Measurements from ENCODE around the gene MAGED4B. TPM values are rescaled to one million over a fixed set of nuclear protein-coding genes. Genes with fewer than 3 reads are reported as not detected.
"Not testable (repeated sequence)": the region's sequence is repeated elsewhere in the genome, so short reads cannot be mapped to it uniquely, and the experiment has no call there.

Gene MAGED4B
- total RNA-seq, result 1 to 10 TPM in 2 of 4 donors, under 1 TPM in 2; 0.13 to 6.0 (median 2.2) TPM

- H3K9me3 ChIP-seq; H3K27me3 ChIP-seq; H3K27ac ChIP-seq; intact Hi-C loops (cut with DNase I); H3K4me1 ChIP-seq; H3K4me3 ChIP-seq; H3K36me3 ChIP-seq; DNase-seq: not testable (repeated sequence)
- no CpG with 5 or more reads among the region's 56 CpGs for WGBS, 2 donors
Measured at GRCh38 chrX:52068666-52069640, at the start of gene MAGED4B. Gene MAGED4B, minus strand, starts transcription at chrX:52069183. Its CDS starts 1,011 bp downstream, at chrX:52068172.

DNA sequence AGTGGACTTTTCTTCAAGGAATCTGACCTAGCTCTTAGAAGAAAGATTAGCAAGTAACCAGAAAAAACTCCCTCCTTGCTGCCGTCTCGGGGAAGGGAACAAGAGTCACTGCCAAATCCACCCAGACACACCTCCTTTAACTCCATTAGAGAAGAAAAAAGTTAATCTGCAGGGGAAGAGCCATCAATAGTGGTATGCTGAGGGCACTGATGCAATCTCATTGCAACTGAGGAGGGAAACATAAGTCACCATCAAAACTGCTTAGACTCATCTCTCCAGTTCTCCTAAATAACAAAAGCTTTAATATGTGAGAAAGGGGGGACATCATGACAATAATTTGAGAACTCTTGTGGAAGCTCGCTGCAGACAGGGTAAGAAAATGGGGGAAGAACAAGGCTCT is 49.3 kb upstream of the MAGED4B start:
- H3K27me3 ChIP-seq, result no peaks in the 10 kb centered on the region
- intact Hi-C loops (cut with DNase I), result no loop called here
- DNase-seq, result no peak
- no peaks in the 10 kb centered on the region for H3K36me3 ChIP-seq
- H3K9me3 ChIP-seq, result no peaks in the 10 kb centered on the region
- no peak overlapping the region for H3K27ac ChIP-seq
- no peaks in the 10 kb centered on the region for H3K4me1 ChIP-seq
- no peak overlapping the region for H3K4me3 ChIP-seq
- 33 to 49% methylated on average over 1 to 3 of the region's 3 CpGs for WGBS, 2 donors
- TF ChIP-seq POLR2A (IDR thresholded peaks at IDR 0.05) (no peak), CTCF (IDR thresholded peaks at IDR 0.05) (no peak)

- intact Hi-C loops (cut with DNase I), result no loop called here
- DNase-seq, result no peak
- TF ChIP-seq POLR2A (IDR thresholded peaks at IDR 0.05) (no peak), CTCF (IDR thresholded peaks at IDR 0.05) (no peak)
- Histone ChIP-seq H3K4me1 (no peaks in the 10 kb centered on the region), H3K4me3 (no peak overlapping the region), H3K9me3 (no peaks in the 10 kb centered on the region), H3K27ac (no peak overlapping the region), H3K27me3 (no peaks in the 10 kb centered on the region), H3K36me3 (no peaks in the 10 kb centered on the region)
- 51 to 56% methylated on average over 4 of the region's 4 CpGs for WGBS, 2 donors
Measured at GRCh38 chrX:52082578-52082977, 13.6 kb upstream of the MAGED4B start.

- 31 to 43% methylated on average over 1 of the region's 1 CpG for WGBS, 2 donors
- no peaks in the 10 kb centered on the region for H3K4me1 ChIP-seq
- TF ChIP-seq POLR2A (IDR thresholded peaks at IDR 0.05) (no peak), CTCF (IDR thresholded peaks at IDR 0.05) (no peak)
- no peaks in the 10 kb centered on the region for H3K27me3 ChIP-seq
- H3K4me3 ChIP-seq, result no peak overlapping the region
- H3K9me3 ChIP-seq, result no peaks in the 10 kb centered on the region
- H3K27ac ChIP-seq, result no peak overlapping the region
- intact Hi-C loops (cut with DNase I), result no loop called here
- DNase-seq, result no peak
- H3K36me3 ChIP-seq, result no peaks in the 10 kb centered on the region
Measured at GRCh38 chrX:52078131-52078530, 9.1 kb upstream of the MAGED4B start.

DNA sequence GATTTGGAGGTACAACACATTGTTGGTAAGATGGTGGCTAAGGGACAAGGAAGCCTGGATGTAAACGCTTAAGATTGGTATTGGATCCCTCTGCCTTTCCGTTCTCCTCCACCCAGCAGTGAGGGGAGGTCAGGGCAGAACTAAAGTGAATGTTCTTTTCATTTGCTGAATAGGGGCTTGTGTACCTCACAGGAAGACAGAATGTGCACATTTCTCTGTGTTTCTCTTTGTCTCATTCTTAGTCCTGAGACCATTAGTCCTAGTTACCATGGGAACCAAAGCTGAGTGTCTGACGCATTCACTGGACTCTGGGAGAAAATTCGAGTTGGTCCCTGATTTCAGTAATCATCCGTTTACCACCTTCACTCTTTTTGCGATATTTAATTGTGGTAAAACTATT is 26.7 kb downstream of the MAGED4B start:
- H3K36me3 ChIP-seq; H3K9me3 ChIP-seq; H3K27ac ChIP-seq; H3K27me3 ChIP-seq; intact Hi-C loops (cut with DNase I); DNase-seq; H3K4me3 ChIP-seq; H3K4me1 ChIP-seq: not testable (repeated sequence)
- WGBS, 2 donors, result no CpG with 5 or more reads among the region's 6 CpGs

GRCh38 chrX:52034211-52034610 is 34.8 kb downstream of the MAGED4B start:
- H3K9me3 ChIP-seq, result no peaks in the 10 kb centered on the region
- DNase-seq, result no peak
- 64 to 92% methylated on average over 1 of the region's 1 CpG for WGBS, 2 donors
- no peaks in the 10 kb centered on the region for H3K27me3 ChIP-seq
- H3K27ac ChIP-seq, result no peak overlapping the region
- no peaks in the 10 kb centered on the region for H3K4me1 ChIP-seq
- intact Hi-C loops (cut with DNase I), result no loop called here
- no peak overlapping the region for H3K4me3 ChIP-seq
- no peaks in the 10 kb centered on the region for H3K36me3 ChIP-seq
- TF ChIP-seq POLR2A (IDR thresholded peaks at IDR 0.05) (no peak), CTCF (IDR thresholded peaks at IDR 0.05) (no peak)

All from esophagus squamous epithelium (tissue), 5 donors.